GM18517 (cell line): ENCODE results near the gene SEC14L6.
"Not testable (repeated sequence)": the region's sequence is repeated elsewhere in the genome, so short reads cannot be mapped to it uniquely, and the experiment has no call there.

Source experiments
- ATAC-seq: cut with Tn5 transposase; IDR thresholded peaks from one replicate; pipeline ENCODE4 v1.9.1; 2021; ENCODE audit warnings: mild to moderate bottlenecking, moderate library complexity; ENCODE audit not compliant: unreplicated experiment

Gene SEC14L6

GRCh38 chr22:30567277-30567676, 20.7 kb upstream of the SEC14L6 start:
- ATAC-seq = not testable (repeated sequence)

GRCh38 chr22:30566125-30566524, 19.6 kb upstream of the SEC14L6 start:
- no peak for ATAC-seq

- no peak for ATAC-seq
Measured at GRCh38 chr22:30565341-30565740, 18.8 kb upstream of the SEC14L6 start.

- no peak for ATAC-seq
Measured at GRCh38 chr22:30564761-30565119, 18.2 kb upstream of the SEC14L6 start.

GRCh38 chr22:30564045-30564760, 17.7 kb upstream of the SEC14L6 start:
- ATAC-seq = no peak

- ATAC-seq = no peak
Measured at GRCh38 chr22:30562366-30562765, 15.8 kb upstream of the SEC14L6 start.

GRCh38 chr22:30561402-30562189, 15.1 kb upstream of the SEC14L6 start:
- no peak for ATAC-seq

- ATAC-seq = not testable (repeated sequence)
Measured at GRCh38 chr22:30560643-30561202, 14.2 kb upstream of the SEC14L6 start.

- no peak for ATAC-seq
Measured at GRCh38 chr22:30559889-30560288, 13.3 kb upstream of the SEC14L6 start.

GRCh38 chr22:30557243-30557642, 10.7 kb upstream of the SEC14L6 start:
- ATAC-seq = no peak

GRCh38 chr22:30556388-30556787, 9.8 kb upstream of the SEC14L6 start:
- no peak for ATAC-seq

GRCh38 chr22:30555282-30556210, 9.0 kb upstream of the SEC14L6 start:
- no peak for ATAC-seq

GRCh38 chr22:30553971-30554370, 7.4 kb upstream of the SEC14L6 start:
- no peak for ATAC-seq

GRCh38 chr22:30552719-30553118, 6.2 kb upstream of the SEC14L6 start:
- no peak for ATAC-seq

- not testable (repeated sequence) for ATAC-seq
Measured at GRCh38 chr22:30551813-30552212, 5.3 kb upstream of the SEC14L6 start.

GRCh38 chr22:30547188-30547587, 647 bp upstream of the SEC14L6 start:
- ATAC-seq = no peak

GRCh38 chr22:30542811-30543188, 3.7 kb downstream of the SEC14L6 start:
- ATAC-seq = no peak

- no peak for ATAC-seq
Measured at GRCh38 chr22:30541961-30542810, 4.4 kb downstream of the SEC14L6 start.

GRCh38 chr22:30541511-30541910, 5.0 kb downstream of the SEC14L6 start:
- ATAC-seq = not testable (repeated sequence)

- ATAC-seq = no peak
Measured at GRCh38 chr22:30539368-30539767, 7.2 kb downstream of the SEC14L6 start.
